Glutamatergic neuron (in vitro differentiated cells): ENCODE data around the gene LNX2. TPM values are rescaled to one million over a fixed set of nuclear protein-coding genes. Genes with fewer than 3 reads are reported as not detected.

Experiments used
- DNase-seq: peaks from one replicate; pipeline ENCODE4 v3.0.0; 2022
- H3K27ac Mint-ChIP-seq: one replicate; pipeline ENCODE4 v1.8.0; 2020; ENCODE audit warnings: mild to moderate bottlenecking, mixed read lengths, inconsistent platforms; ENCODE audit not compliant: unreplicated experiment
- H3K27me3 Mint-ChIP-seq: one replicate; pipeline ENCODE4 v1.8.0; 2020; ENCODE audit warnings: mild to moderate bottlenecking, moderate library complexity, mixed read lengths, inconsistent platforms; ENCODE audit not compliant: unreplicated experiment
- H3K36me3 Mint-ChIP-seq: one replicate; pipeline ENCODE4 v1.8.0; 2020; ENCODE audit warnings: mild to moderate bottlenecking, mixed read lengths, inconsistent platforms; ENCODE audit not compliant: unreplicated experiment
- H3K4me1 Mint-ChIP-seq: one replicate; pipeline ENCODE4 v1.8.0; 2020; ENCODE audit warnings: mild to moderate bottlenecking, low read depth, mixed read lengths, inconsistent platforms; ENCODE audit not compliant: unreplicated experiment
- H3K4me3 Mint-ChIP-seq: one replicate; pipeline ENCODE4 v1.8.0; 2020; ENCODE audit warnings: mild to moderate bottlenecking, mixed read lengths, inconsistent platforms; ENCODE audit not compliant: unreplicated experiment
- H3K9me3 Mint-ChIP-seq: one replicate; pipeline ENCODE4 v1.8.0; 2020; ENCODE audit warnings: mild to moderate bottlenecking, moderate library complexity, mixed read lengths, inconsistent platforms; ENCODE audit not compliant: unreplicated experiment
- CTCF ChIP-seq: fragments of 200-600 bp; sonication (generic); IDR thresholded peaks from one replicate; pipeline ENCODE4 v1.5.0; 2021; ENCODE audit not compliant: partially characterized antibody, unreplicated experiment
- total RNA-seq: library from RNA; stranded (reverse); fragmentation: NEBNext Ultra II Directional; extraction: Animal tissue kit (Norgen Biotek cat#: 25700); gene quantifications from one replicate; pipeline ENCODE4 v1.2.1, GENCODE V29; 2021; ENCODE audit not compliant: unreplicated experiment

The LNX2 gene
- total RNA-seq, 1 donor from 2014 or later = 3.2 TPM

GRCh38 chr13:27619093-27619727 lies 1.1 kb downstream of the LNX2 start:
- no peak for DNase-seq
- TF ChIP-seq CTCF = no peak
- Mint-ChIP-seq H3K27me3 (peaks cover 5% of the 10 kb centered on the region), H3K27ac (no peak overlapping the region), H3K9me3 (peaks cover 8% of the 10 kb centered on the region), H3K4me1 (peaks cover 9% of the 10 kb centered on the region), H3K4me3 (peak overlapping the region; percentile 94), H3K36me3 (no peaks in the 10 kb centered on the region)

DNA sequence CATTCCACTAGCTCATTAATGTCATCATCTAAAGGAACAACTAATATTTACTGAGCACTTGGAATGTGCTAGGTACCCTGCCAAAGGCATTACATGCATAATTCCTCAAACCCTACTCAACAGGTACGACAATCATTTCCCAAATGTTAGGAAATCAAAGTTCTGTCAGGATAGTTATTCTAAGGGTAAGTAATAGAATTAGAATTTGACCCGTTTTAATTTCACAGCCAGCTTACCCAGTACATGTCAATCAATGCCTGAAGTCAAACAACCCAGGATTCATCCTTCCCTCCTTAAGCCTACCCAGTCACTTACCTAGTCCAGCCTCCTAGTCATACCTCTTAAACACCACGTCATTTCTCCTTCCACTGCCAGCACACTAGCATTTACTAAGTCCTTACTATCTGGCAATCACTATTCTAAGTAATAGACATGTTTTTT lies 2.4 kb downstream of the LNX2 start:
- Mint-ChIP-seq H3K9me3 (peaks cover 8% of the 10 kb centered on the region), H3K4me3 (no peak overlapping the region), H3K36me3 (no peaks in the 10 kb centered on the region), H3K4me1 (peaks cover 9% of the 10 kb centered on the region), H3K27me3 (peaks cover 5% of the 10 kb centered on the region), H3K27ac (no peak overlapping the region)
- DNase-seq = no peak
- no peak for TF ChIP-seq CTCF

DNA sequence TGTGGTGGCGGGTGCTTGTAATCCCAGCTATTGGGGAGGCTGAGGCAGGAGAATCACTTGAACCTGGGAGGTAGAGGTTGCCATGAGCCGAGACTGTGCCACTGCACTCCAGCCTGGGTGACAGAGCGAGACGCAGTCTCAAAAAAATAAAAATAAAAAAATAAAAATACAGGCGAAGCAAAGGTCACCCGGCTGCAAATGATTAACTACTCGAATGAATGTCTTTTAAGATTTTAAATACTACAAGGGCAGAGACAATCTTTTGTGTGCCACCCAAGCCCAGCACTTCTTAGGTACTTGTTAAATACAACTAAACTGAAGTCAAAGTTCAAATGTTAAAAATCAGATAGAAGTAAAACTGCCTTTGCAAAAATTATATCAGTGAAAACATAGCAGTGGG lies 6.7 kb downstream of the LNX2 start:
- H3K9me3 Mint-ChIP-seq = peaks cover 2% of the 10 kb centered on the region
- no peak for TF ChIP-seq CTCF
- no peaks in the 10 kb centered on the region for H3K36me3 Mint-ChIP-seq
- H3K4me1 Mint-ChIP-seq = no peaks in the 10 kb centered on the region
- H3K4me3 Mint-ChIP-seq = no peak overlapping the region
- no peak for DNase-seq
- no peaks in the 10 kb centered on the region for H3K27me3 Mint-ChIP-seq
- no peak overlapping the region for H3K27ac Mint-ChIP-seq

- Mint-ChIP-seq H3K9me3 (no peaks in the 10 kb centered on the region), H3K4me3 (no peak overlapping the region), H3K27ac (no peak overlapping the region)
These were observed 13.2 kb downstream of the LNX2 start for GRCh38 chr13:27607125-27607524.

More at GRCh38 chr13:27607125-27607524, 13.2 kb downstream of the LNX2 start:
- no peak for TF ChIP-seq CTCF
- Mint-ChIP-seq H3K36me3 (no peaks in the 10 kb centered on the region), H3K4me1 (no peaks in the 10 kb centered on the region), H3K27me3 (peaks cover 2% of the 10 kb centered on the region)
- DNase-seq = no peak
